Endothelial cell (in vitro differentiated cells): Measurements from ENCODE around the gene PRKG1. TPM values are rescaled to one million over a fixed set of nuclear protein-coding genes. Genes with fewer than 3 reads are reported as not detected.

ENCODE experiments used
- DNase-seq: peaks from one replicate; pipeline ENCODE4 v3.0.0; 2021; ENCODE audit warnings: low spot score
- H3K27ac Mint-ChIP-seq: one replicate; pipeline ENCODE4 v1.8.0; 2021; ENCODE audit warnings: mixed read lengths, inconsistent platforms; ENCODE audit not compliant: unreplicated experiment
- H3K27me3 Mint-ChIP-seq: one replicate; pipeline ENCODE4 v1.8.0; 2021; ENCODE audit warnings: mild to moderate bottlenecking, moderate library complexity, mixed read lengths, inconsistent platforms; ENCODE audit not compliant: unreplicated experiment
- H3K36me3 Mint-ChIP-seq: one replicate; pipeline ENCODE4 v1.8.0; 2021; ENCODE audit warnings: mild to moderate bottlenecking, low read depth, mixed read lengths, inconsistent platforms; ENCODE audit not compliant: unreplicated experiment
- H3K4me1 Mint-ChIP-seq: one replicate; pipeline ENCODE4 v1.8.0; 2021; ENCODE audit warnings: mild to moderate bottlenecking, mixed read lengths, inconsistent platforms; ENCODE audit not compliant: unreplicated experiment
- H3K4me3 Mint-ChIP-seq: one replicate; pipeline ENCODE4 v1.8.0; 2021; ENCODE audit warnings: mild to moderate bottlenecking, mixed read lengths, inconsistent platforms; ENCODE audit not compliant: unreplicated experiment
- H3K9me3 Mint-ChIP-seq: one replicate; pipeline ENCODE4 v1.8.0; 2021; ENCODE audit warnings: mixed read lengths, inconsistent platforms; ENCODE audit not compliant: unreplicated experiment
- CTCF ChIP-seq: fragments of 200-600 bp; sonication (generic); IDR thresholded peaks from one replicate; pipeline ENCODE4 v1.5.0; 2021; ENCODE audit warnings: antibody characterized with exemption; ENCODE audit not compliant: unreplicated experiment
- total RNA-seq: library from RNA; stranded (reverse); fragmentation: NEBNext Ultra II Directional; extraction: Animal tissue kit (Norgen Biotek cat#: 25700); gene quantifications from one replicate; pipeline ENCODE4 v1.2.1, GENCODE V29; 2021; ENCODE audit not compliant: unreplicated experiment

Gene PRKG1
- total RNA-seq, 1 donor from 2014 or later = 10.7 TPM

- peaks cover 20% of the 10 kb centered on the region for H3K4me1 Mint-ChIP-seq
- no peaks in the 10 kb centered on the region for H3K9me3 Mint-ChIP-seq
- DNase-seq = no peak
- no peak overlapping the region for H3K4me3 Mint-ChIP-seq
- no peaks in the 10 kb centered on the region for H3K36me3 Mint-ChIP-seq
- no peak overlapping the region for H3K27ac Mint-ChIP-seq
- H3K27me3 Mint-ChIP-seq = peaks cover 2% of the 10 kb centered on the region
- no peak for TF ChIP-seq CTCF
These were observed 633.6 kb downstream of the PRKG1 start for GRCh38 chr10:51707821-51708424.

- no peaks in the 10 kb centered on the region for H3K9me3 Mint-ChIP-seq
- no peaks in the 10 kb centered on the region for H3K36me3 Mint-ChIP-seq
These were observed 634.3 kb downstream of the PRKG1 start for GRCh38 chr10:51708609-51709008.

GRCh38 chr10:51709324-51709972 lies 635.2 kb downstream of the PRKG1 start:
- Mint-ChIP-seq H3K9me3 (no peaks in the 10 kb centered on the region), H3K27me3 (peaks cover 2% of the 10 kb centered on the region), H3K4me3 (no peak overlapping the region), H3K4me1 (peaks cover 20% of the 10 kb centered on the region), H3K27ac (no peak overlapping the region), H3K36me3 (no peaks in the 10 kb centered on the region)
- no peak for DNase-seq
- no peak for TF ChIP-seq CTCF

More at GRCh38 chr10:51708609-51709008, 634.3 kb downstream of the PRKG1 start:
- DNase-seq = no peak
- Mint-ChIP-seq H3K4me3 (no peak overlapping the region), H3K4me1 (peaks cover 20% of the 10 kb centered on the region), H3K27ac (no peak overlapping the region), H3K27me3 (peaks cover 2% of the 10 kb centered on the region)
- no peak for TF ChIP-seq CTCF

GRCh38 chr10:51711519-51711891 lies 637.2 kb downstream of the PRKG1 start:
- Mint-ChIP-seq H3K4me3 (no peak overlapping the region), H3K27ac (peak overlapping the region; percentile 64), H3K27me3 (peaks cover 2% of the 10 kb centered on the region), H3K9me3 (no peaks in the 10 kb centered on the region), H3K4me1 (peaks cover 20% of the 10 kb centered on the region), H3K36me3 (no peaks in the 10 kb centered on the region)
- no peak for DNase-seq
- no peak for TF ChIP-seq CTCF

- H3K4me1 Mint-ChIP-seq = peaks cover 10% of the 10 kb centered on the region
- no peak overlapping the region for H3K4me3 Mint-ChIP-seq
- no peaks in the 10 kb centered on the region for H3K9me3 Mint-ChIP-seq
- TF ChIP-seq CTCF = no peak
- H3K27me3 Mint-ChIP-seq = no peaks in the 10 kb centered on the region
- H3K36me3 Mint-ChIP-seq = no peaks in the 10 kb centered on the region
- peak overlapping the region; percentile 34 for H3K27ac Mint-ChIP-seq
- DNase-seq = no peak
These were observed 642.7 kb downstream of the PRKG1 start for GRCh38 chr10:51716981-51717380.
